Epithelial cell of proximal tubule (primary cell): ENCODE measurements around the gene TRPV2. TPM values are rescaled to one million over a fixed set of nuclear protein-coding genes. Genes with fewer than 3 reads are reported as not detected.

ENCODE experiments used
- DNase-seq: peaks from one replicate; pipeline ENCODE4 v3.0.0-alpha.2; 2011; ENCODE audit warnings: low read depth
- H3K4me3 ChIP-seq: 2 replicates; pipeline ENCODE4 v1.5.1; 2011; ENCODE audit warnings: low read depth, mild to moderate bottlenecking, low read length
- total RNA-seq: library from RNA; depleted of rRNA; stranded (reverse); fragments of >200 nt; gene quantifications from 2 replicates; pipeline ENCODE4 v1.2.3, GENCODE V29; 2015
- TF ChIP-seq, protein P1 (sequence below): conservative IDR thresholded peaks from 2 replicates; pipeline ENCODE4 v1.5.1; 2012; ENCODE audit warnings: low read depth, mild to moderate bottlenecking, low read length

The TRPV2 gene
- total RNA-seq, 1 donor from 2014 or later = 28.4 TPM

DNA sequence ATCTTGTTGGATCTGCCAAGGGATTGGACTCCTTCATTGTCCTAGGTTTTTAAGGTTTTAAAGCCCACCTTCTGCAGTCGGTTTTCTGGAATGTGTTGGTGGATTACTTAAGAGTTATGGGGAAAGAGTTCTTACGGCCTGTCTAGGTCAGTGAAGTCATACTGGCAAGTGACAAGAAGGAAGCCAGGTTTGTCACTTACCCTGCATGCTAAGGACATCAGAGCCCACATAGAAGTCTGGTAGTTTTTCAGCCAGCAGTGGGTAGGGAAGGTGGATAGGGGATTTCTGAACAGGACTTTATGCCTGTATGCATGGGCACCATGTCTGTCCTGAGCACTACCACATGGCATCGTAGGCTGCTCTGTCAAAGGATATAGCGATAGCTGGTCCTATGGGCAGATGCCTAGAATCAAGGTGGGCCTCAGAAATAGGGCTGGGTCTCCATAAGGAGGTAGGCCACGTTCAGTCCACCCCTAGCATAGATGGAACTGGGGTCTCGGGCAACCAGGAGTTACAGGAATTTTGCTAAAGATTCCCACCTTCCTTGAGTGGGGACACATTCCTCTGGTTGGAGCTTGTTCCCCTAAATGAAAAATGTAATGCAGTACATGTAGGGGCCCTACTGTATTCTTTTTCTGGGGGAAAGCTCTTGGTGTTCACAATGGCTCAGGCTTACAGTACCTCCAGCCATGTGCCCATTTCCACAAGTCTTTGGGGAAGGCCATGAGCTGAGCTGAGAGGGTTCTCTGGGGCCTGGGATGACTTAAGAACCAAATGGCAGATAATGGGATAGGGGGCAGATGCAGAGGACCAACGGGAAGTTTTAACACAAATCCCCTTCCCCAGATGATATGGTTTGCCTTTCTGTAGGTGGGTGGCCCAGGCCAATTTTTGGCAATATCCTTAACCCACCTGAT, 27.5 kb downstream of the TRPV2 start:
- TF ChIP-seq, protein P1, sequence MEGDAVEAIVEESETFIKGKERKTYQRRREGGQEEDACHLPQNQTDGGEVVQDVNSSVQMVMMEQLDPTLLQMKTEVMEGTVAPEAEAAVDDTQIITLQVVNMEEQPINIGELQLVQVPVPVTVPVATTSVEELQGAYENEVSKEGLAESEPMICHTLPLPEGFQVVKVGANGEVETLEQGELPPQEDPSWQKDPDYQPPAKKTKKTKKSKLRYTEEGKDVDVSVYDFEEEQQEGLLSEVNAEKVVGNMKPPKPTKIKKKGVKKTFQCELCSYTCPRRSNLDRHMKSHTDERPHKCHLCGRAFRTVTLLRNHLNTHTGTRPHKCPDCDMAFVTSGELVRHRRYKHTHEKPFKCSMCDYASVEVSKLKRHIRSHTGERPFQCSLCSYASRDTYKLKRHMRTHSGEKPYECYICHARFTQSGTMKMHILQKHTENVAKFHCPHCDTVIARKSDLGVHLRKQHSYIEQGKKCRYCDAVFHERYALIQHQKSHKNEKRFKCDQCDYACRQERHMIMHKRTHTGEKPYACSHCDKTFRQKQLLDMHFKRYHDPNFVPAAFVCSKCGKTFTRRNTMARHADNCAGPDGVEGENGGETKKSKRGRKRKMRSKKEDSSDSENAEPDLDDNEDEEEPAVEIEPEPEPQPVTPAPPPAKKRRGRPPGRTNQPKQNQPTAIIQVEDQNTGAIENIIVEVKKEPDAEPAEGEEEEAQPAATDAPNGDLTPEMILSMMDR = no peak
- H3K4me3 ChIP-seq = no peak overlapping the region
- no peak for DNase-seq

DNA sequence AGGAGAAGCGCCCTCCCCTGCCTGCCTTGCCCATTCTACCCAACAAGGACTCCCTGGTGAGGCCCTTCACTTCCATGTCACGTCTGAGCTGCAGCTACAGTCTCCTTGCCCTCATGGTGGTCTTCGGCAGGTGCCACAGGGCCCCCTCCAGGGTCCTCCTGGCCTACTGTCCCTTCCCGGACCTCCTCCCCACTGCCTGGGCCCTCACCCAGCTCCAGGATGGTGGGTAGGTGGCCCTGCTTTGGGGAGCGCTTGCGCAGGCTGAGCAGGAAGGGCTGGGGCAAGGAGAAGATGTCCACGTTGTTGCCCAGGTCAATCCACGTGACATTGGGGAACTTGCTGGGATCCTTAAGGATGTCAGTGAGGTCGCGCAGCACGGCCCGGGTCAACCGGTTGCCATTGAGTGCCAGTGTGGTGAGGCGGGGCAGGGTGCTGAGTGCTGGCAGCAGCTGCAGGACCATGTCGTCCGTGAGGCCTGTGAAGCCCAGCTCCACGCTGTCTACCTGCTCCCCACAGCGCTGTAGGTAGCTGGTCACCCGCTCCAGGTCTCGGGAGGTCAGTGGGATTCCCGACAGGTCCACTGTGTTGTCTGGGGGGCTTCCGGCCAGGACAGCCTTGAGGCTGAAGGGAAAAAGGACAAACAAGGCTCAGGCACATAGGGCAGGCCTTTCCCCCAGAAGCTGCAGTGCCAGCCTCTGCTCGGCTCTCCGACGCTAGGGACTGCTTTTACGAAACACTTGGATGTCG, 28.3 kb downstream of the TRPV2 start:
- no peak overlapping the region for H3K4me3 ChIP-seq
- no peak for DNase-seq
- TF ChIP-seq, protein P1 = no peak

GRCh38 chr17:16444258-16444886, 29.0 kb downstream of the TRPV2 start:
- H3K4me3 ChIP-seq = no peak overlapping the region
- TF ChIP-seq, protein P1 = no peak
- DNase-seq = no peak

DNA sequence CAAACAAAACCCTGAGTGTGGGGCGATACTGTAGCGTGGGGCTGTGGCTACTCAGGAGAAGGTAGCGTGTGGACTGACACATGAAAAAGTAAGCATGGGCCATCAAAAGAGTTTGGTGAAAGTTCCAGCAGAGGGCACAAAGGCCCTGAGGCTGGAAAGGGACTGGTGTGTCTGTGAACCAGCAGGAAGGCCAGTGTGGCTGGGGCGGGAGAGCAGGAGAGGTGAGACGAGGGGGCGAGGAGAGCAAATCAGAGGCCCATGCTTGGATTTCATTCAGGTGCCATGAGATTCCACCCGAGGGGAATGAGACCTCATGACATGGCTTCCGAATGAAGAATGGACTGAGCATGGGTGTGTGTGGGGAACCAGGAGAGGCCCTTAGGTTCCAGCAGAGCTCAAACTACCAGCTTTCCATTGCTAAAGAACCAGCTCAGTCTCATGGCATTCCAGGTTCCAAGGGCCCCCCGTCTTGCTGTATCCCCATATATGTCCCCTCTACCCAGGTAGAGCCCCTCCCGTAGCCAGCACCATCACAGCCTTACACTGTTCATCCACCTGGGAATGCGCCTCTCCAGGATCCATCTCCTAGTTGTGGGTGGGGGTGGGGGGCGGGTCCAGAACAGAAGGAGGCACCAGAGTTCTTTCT, 31.1 kb downstream of the TRPV2 start:
- DNase-seq = no peak
- H3K4me3 ChIP-seq = no peak overlapping the region
- TF ChIP-seq, protein P1 = peak; percentile 16

GRCh38 chr17:16447676-16448075, 32.3 kb downstream of the TRPV2 start:
- TF ChIP-seq, protein P1 = no peak
- DNase-seq = no peak
- H3K4me3 ChIP-seq = no peak overlapping the region

DNA sequence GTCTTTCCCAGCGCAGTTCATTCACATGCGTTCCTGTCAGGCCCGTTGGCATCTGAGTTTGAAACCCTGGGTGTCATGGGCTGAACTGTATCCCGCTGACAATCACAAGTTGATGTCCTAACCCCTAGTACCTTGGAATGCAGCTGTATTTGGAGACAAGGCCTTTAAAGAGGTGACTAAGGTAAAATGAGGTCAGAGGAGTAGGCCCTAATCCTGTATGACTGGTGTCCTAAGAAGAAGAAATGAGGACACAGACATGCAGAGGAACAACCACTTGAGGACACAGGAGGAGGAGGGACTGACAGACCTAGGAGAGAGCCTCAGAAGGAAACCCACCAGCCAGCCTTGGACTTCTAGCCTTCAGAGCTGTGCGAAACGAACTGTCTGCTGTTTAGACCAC, 33.1 kb downstream of the TRPV2 start:
- no peak for DNase-seq
- TF ChIP-seq, protein P1 = no peak
- H3K4me3 ChIP-seq = no peak overlapping the region
